Measurements from ENCODE around the gene PRIM2. TPM values are rescaled to one million over a fixed set of nuclear protein-coding genes. Genes with fewer than 3 reads are reported as not detected.
"Not testable (repeated sequence)": the region's sequence is repeated elsewhere in the genome, so short reads cannot be mapped to it uniquely, and the experiment has no call there.

Gene PRIM2
- total and polyA plus RNA-seq, 8 donors, result 4.9 to 126 (median 14.6) TPM; not detected in 1

DNA sequence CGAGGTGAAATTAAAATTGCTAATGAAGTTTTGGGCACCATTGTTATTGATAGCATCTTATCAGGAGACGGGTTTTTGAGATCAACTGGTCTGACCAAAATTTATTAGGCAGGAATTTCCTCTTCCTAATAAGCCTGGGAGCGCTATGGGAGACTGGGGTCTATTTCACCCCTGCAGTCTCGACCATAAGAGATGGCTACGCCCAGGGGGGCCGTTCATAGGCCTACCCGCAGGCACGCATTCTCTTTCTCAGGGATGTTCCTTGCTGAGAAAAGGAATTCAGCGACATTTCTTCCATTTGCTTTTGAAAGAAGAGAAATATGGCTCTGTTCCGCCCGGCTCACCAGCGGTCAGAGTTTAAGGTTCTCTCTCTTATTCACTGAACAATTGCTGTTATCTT is 201.8 kb downstream of the PRIM2 start:
- H3K4me1 ChIP-seq; H3K27ac ChIP-seq; intact Hi-C loops (cut with DNase I; ENCODE audit: low total_unique reads); H3K4me3 ChIP-seq; H3K36me3 ChIP-seq; H3K9me3 ChIP-seq; DNase-seq; H3K27me3 ChIP-seq: not testable (repeated sequence)
- WGBS, 5 donors, result 84 to 87% (median 86%) methylated on average over 12 of the region's 12 CpGs

DNA sequence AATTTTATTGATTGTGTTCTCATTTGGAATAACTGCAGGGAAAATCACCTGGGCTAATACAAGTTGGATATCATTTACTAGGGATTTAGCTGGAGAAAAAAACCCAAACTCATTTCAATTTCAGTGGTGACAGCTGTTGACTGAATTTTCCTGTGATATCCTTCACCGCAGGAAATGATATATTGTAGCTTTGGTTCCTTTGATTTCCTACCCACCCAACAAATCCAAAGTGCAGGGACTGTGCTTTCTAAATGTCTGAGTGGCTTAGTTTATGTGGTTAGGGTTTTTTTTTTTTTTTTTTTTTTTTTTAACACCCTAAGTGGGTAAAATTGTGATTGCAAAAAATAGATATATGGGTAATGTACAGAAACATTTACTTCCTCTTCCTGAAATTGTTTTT is 203.7 kb downstream of the PRIM2 start:
- H3K4me3 ChIP-seq; H3K9me3 ChIP-seq; H3K36me3 ChIP-seq; H3K4me1 ChIP-seq; H3K27ac ChIP-seq; H3K27me3 ChIP-seq; DNase-seq; intact Hi-C loops (cut with DNase I; ENCODE audit: low total_unique reads): not testable (repeated sequence)
- 55 to 93% (median 73%) methylated on average over 1 of the region's 1 CpG for WGBS, 5 donors

DNA sequence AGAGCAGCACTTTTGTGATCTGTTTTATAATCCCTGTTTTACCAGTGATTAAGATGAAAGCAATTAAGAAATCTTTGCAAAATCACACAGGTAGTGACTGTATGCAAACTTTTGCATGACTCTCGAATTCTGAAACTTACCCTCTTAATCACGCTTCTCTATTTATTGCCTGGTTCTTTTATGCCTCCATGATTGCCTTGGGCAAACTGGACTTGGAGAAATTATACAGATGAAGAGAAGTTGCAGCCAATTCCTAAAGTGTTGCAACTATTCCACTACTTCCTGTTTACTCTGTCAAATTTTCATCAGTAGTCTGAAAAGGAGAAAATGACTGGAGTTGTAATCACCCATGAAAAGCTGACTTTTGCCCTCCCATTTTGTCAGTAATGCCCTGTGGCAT is 205.8 kb downstream of the PRIM2 start:
- H3K9me3 ChIP-seq; H3K27ac ChIP-seq; DNase-seq; H3K36me3 ChIP-seq; intact Hi-C loops (cut with DNase I; ENCODE audit: low total_unique reads); H3K27me3 ChIP-seq; H3K4me3 ChIP-seq; H3K4me1 ChIP-seq: not testable (repeated sequence)
- WGBS, 5 donors, result 81 to 95% (median 91%) methylated on average over 2 of the region's 2 CpGs

DNA sequence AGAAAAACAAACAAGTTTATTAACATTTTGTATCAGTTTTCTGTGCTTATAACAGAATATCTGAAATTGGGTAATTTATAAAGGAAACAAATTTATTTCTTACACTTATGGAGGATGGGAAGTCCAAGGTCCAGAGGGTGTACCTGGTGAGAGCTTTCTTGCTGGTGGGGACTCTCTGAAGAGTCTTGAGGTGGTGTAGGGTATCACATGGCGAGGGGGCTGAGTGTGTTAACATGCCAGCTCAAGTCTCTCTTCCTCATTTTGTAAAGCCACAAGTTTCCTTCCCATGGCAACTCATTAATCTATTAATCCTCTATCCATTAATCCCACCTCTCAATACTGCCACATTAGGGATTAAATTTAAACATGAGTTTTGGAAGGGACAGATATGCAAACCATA is 212.3 kb downstream of the PRIM2 start:
- H3K27ac ChIP-seq; H3K36me3 ChIP-seq; H3K9me3 ChIP-seq; H3K4me3 ChIP-seq; intact Hi-C loops (cut with DNase I; ENCODE audit: low total_unique reads); DNase-seq; H3K27me3 ChIP-seq; H3K4me1 ChIP-seq: not testable (repeated sequence)
- 80 to 100% (median 96%) methylated on average over 1 of the region's 1 CpG; no CpG with 5 or more reads in 1 of the 5 donors for WGBS, 5 donors

DNA sequence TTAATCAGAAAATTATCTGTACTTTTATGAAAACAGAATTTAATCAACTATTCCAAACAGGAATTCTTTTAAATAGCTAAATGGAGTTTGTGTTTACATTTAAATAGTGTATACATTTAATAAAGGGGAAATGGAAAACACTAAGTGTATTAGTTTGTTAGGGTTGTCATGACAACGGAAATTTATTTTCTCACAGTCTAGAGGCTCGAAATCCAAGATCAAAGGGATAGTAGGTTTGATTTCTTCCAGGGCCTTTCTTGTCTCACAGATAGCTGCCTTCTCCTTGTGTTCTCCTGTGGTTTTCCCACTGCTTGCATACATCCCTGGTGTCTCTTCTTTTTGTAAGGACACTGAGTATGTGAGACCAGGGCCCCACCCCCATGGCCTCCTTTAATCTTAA is 215.2 kb downstream of the PRIM2 start:
- H3K27me3 ChIP-seq; H3K4me3 ChIP-seq; H3K27ac ChIP-seq; H3K4me1 ChIP-seq; H3K9me3 ChIP-seq; H3K36me3 ChIP-seq; intact Hi-C loops (cut with DNase I; ENCODE audit: low total_unique reads): not testable (repeated sequence)
- WGBS, 5 donors, result 81 to 92% (median 85%) methylated on average over 2 of the region's 2 CpGs
- DNase-seq, result peak in 1 of 2 donors; percentile 3

DNA sequence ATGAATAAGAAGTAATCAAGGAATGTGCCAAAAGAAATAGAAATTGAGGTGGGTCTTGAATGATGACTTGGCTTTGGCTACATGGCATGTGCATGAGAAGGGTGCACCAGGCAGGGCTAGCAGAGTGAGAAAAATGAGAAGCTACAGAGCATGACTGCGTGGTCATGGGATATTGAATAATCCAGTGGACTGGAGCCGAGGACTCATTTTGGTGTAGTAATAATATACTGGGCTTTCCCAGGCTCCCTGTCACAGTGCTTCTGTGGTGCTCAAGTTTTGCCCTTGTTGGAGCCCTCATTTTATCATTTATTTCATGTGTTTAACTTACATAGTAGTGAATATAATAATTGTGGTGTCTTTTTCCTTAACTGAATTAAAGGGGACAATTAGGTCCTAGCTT is 217.7 kb downstream of the PRIM2 start:
- H3K27ac ChIP-seq; H3K27me3 ChIP-seq; H3K36me3 ChIP-seq; DNase-seq; H3K4me1 ChIP-seq; H3K4me3 ChIP-seq; H3K9me3 ChIP-seq; intact Hi-C loops (cut with DNase I; ENCODE audit: low total_unique reads): not testable (repeated sequence)
- WGBS, 5 donors, result 67 to 100% (median 82%) methylated on average over 1 to 2 of the region's 2 CpGs; no CpG with 5 or more reads in 1 of the 5 donors

DNA sequence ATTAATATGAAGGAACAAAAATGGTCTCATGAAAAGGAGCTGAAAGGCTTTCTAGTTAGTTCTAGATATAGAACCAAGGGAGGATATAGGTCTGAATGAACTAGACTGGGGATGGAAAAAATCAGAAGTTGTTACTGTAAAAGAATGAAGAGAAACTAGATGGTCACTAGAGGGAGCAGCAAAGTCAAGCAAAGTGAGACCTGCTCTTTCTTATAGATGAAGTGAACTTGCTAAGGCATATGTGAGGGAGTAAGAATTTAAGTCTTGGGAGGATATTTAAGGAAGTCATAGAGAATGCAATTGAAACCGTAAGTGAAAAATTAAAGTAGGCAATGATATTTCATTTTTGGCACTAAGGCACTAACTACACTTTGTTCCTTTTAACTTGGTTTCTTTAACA is 218.6 kb downstream of the PRIM2 start:
- H3K27ac ChIP-seq; intact Hi-C loops (cut with DNase I; ENCODE audit: low total_unique reads); H3K36me3 ChIP-seq; H3K27me3 ChIP-seq; H3K9me3 ChIP-seq; H3K4me1 ChIP-seq; H3K4me3 ChIP-seq: not testable (repeated sequence)
- DNase-seq, result peak in 1 of 2 donors; percentile 65
- WGBS, 5 donors, result 50 to 81% (median 55%) methylated on average over 1 of the region's 1 CpG

DNA sequence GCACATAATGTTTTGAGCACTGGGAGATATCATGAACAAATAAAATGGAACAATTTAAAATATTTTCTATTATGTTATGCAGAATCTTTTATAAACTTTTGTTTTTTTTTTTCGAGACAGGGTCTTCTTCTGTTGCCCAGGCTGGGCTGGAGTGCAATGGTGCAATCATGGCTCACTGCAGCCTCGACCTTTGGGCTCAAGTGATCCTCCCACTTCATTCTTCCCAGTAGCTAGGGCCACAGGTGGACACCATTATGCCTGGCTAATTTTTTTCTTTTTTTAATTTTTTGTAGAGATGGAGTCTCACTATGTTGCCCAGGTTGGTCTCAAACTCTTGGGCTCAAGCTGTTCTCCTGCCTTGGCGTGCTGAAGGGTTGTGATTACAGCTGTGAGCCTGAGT is 220.5 kb downstream of the PRIM2 start:
- H3K4me3 ChIP-seq; H3K27ac ChIP-seq; H3K36me3 ChIP-seq; DNase-seq; intact Hi-C loops (cut with DNase I; ENCODE audit: low total_unique reads); H3K27me3 ChIP-seq; H3K4me1 ChIP-seq; H3K9me3 ChIP-seq: not testable (repeated sequence)
- WGBS, 5 donors, result 91 to 96% (median 93%) methylated on average over 3 of the region's 3 CpGs

DNA sequence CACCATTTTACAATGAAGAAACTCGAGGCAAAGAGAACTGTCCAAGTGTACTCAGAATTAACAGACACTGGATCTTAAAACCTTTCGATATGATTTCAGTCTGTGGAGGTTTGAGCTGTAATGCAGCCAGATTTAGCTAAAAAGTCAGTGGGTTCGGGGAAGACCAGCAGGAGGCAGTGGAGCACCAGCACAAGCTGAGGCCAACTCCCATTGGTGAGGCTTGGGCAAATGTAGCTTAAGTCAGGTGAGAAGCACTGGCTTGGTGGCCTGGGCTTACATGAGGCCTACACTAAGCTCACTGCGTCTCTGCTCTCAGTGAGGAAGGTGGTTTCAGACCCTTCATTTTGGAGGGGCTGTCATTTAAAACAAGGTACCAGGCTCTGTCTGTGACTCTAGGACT is 234.5 kb downstream of the PRIM2 start:
- H3K27ac ChIP-seq; H3K36me3 ChIP-seq; DNase-seq; intact Hi-C loops (cut with DNase I; ENCODE audit: low total_unique reads); H3K27me3 ChIP-seq; H3K4me1 ChIP-seq; H3K4me3 ChIP-seq; H3K9me3 ChIP-seq: not testable (repeated sequence)
- WGBS, 5 donors, result 86 to 99% (median 92%) methylated on average over 3 to 4 of the region's 4 CpGs

DNA sequence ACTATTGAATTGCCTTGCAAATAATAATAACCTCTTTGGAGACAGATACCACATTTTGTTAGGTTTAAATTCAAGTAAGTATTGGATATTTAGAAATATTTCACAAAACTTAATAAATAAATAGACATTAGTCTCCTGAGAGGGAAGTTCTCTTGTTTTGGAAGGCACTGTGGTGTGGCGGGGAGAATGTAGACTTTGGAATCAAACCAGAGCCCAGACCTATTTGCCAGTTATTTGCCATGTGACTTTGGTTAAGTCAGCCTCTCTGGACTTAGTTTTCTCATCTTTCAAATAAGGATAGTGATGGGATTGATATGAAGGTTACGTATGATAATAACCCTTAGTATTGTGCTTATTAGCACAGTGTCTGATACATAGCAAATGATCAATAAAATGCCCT is 240.4 kb downstream of the PRIM2 start:
- H3K27ac ChIP-seq; H3K36me3 ChIP-seq; H3K4me1 ChIP-seq; intact Hi-C loops (cut with DNase I; ENCODE audit: low total_unique reads); H3K9me3 ChIP-seq; DNase-seq; H3K27me3 ChIP-seq; H3K4me3 ChIP-seq: not testable (repeated sequence)
- 88 to 100% (median 91%) methylated on average over 2 of the region's 2 CpGs for WGBS, 5 donors

DNA sequence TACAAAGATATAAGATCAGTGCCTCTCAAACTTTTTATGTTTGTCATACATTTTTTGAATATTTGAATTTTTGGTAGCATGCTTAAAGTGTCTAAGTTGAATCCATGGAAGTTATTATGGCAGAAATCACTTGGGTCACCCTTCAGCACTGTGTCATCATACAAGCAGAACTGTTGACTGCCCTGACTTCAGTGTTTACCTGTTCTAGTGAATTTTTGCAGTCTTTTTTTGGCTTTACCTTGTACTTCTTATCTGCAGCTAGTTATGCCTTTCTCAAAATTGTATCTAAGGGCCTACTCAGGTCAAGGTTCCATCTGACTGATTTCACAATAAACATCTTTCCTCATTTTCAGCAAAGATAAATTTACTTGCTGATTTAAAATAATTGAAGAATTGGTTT is 241.7 kb downstream of the PRIM2 start:
- not testable (repeated sequence) for H3K27ac ChIP-seq, H3K27me3 ChIP-seq

DNA sequence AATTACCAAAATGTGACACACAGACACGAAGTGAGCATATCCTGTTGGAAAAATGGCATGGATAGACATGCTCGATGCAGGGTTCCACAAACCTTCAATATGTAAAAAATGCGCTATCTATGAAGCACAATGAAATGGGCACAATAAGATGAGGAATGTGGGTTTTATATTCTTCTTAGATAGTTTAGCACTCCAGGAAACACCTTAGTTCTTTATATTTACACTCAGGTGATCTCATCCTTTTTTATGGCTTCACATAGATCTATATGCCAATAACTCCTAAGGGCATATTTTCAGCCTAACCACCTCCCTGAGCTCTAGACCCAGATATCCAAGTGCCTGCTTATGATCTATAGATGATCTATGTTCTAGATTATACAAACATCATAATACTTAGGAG is 244.8 kb downstream of the PRIM2 start:
- whole genome bisulfite sequencing, 5 donors, result 88 to 100% (median 96%) methylated on average over 3 of the region's 3 CpGs
- H3K27me3 ChIP-seq; H3K27ac ChIP-seq; H3K9me3 ChIP-seq; H3K4me3 ChIP-seq; DNase-seq; H3K4me1 ChIP-seq; intact Hi-C loops (cut with DNase I; ENCODE audit: low total_unique reads); H3K36me3 ChIP-seq: not testable (repeated sequence)

More for the DNA sequence above, 241.7 kb downstream of the PRIM2 start:
- DNase-seq; intact Hi-C loops (cut with DNase I; ENCODE audit: low total_unique reads); H3K4me1 ChIP-seq; H3K4me3 ChIP-seq; H3K9me3 ChIP-seq; H3K36me3 ChIP-seq: not testable (repeated sequence)

DNA sequence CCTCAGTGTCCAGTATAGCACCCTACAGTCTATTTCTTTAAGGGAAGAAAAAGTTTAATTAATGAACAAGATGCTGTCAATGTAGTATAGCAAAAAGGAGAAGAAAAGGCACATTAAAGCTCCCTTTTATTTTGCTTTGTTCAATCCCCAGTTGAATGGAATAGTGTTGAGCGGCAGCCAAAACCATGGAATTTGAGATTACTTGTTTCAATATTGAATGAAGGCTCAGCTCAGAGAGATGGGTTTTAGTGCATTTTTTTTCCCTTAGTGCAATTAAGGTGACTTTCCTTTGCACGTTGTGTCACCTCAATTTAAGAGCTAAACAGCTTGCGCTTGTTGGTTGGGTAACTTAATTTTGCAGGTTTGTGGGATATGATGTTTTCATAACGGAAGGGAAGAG is 254.7 kb downstream of the PRIM2 start:
- H3K27ac ChIP-seq; H3K9me3 ChIP-seq; intact Hi-C loops (cut with DNase I; ENCODE audit: low total_unique reads); H3K4me3 ChIP-seq; H3K4me1 ChIP-seq; H3K36me3 ChIP-seq; H3K27me3 ChIP-seq: not testable (repeated sequence)
- DNase-seq, result peak; percentile 22 to 50
- 36 to 60% (median 40%) methylated on average over 4 of the region's 4 CpGs for WGBS, 5 donors
